Measurements from ENCODE around the gene CDC42BPG.
A peak's percentile ranks its signal among the peaks of the same experiment; 100 is the strongest.

CDC42BPG gene

DNA sequence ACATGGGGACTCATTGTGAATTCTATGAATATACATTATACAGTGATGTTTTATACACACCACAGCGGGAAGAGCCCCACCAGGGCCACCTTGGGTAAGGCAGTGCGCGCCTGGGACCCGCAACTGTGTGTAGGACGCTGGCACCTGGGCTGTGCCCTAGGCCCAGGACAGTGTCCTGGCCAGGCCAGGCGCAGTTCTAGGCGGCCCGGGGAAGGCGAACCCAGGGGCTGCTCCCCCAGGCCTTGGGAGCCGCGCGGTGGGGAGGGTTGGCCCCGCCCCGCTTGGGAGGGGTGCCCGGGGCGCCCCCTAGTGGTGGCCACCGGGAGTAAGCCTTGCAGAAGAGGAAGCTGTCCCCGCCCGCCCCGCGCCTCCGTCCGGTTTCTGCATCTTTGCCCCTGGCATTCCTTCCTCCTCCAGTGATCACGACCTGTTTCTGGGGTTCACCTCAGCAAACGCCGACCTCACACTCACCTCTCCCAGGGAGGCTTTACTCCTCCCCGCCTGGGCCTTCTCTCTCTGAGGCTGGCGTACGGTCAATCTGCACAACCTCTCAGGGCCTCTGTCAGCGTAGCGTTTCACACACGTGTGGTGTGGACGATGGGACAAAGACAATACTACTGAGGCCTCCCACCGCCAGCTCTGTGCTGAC lies 43.4 kb upstream of the CDC42BPG start:
- 26% methylated on average over 34 of the region's 34 CpGs for WGBS, 2 experiments
- H3K27ac ChIP-seq (ENCODE audit: insufficient read depth, low read depth, low read length, poor library complexity, severe bottlenecking), result no peak overlapping the region
- H3K4me3 ChIP-seq (ENCODE audit: insufficient read depth, low read depth, low read length), result no peak overlapping the region
- no peaks in the 10 kb centered on the region for H3K27me3 ChIP-seq (ENCODE audit: control insufficient read depth, insufficient read depth, low read length, poor library complexity, severe bottlenecking)
- H3K4me1 ChIP-seq (ENCODE audit: control insufficient read depth, insufficient read depth, low read length), result peaks cover 13% of the 10 kb centered on the region
- no peaks in the 10 kb centered on the region for H3K9me3 ChIP-seq (ENCODE audit: control insufficient read depth, low read length)
- no peaks in the 10 kb centered on the region for H3K36me3 ChIP-seq (ENCODE audit: control insufficient read depth, insufficient read depth, low read length)

DNA sequence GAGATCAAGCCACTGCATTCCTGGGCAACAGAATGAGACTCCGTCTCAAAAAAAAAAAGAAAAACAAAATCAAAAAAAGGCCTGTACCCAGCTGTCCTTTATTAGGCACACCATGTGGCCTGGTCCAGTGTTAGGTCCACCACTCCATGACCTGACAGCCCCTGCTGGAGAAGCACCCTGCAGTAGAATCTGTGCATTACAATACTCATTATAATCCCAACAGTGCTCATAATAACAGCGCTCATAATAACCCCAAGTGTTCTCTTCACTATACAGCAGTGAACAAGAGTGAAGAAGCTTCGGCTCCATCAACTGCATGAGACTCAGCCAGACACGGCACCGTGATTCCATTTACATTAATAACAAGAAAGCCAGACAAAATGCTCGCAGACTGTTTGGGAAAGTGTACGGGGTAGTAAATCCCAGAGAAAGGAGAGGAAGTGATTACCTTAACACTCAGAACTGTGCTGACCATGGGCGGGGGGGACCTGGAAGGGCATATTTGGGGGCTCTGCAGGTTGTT lies 42.8 kb upstream of the CDC42BPG start:
- Histone ChIP-seq H3K36me3 (ENCODE audit: control insufficient read depth, insufficient read depth, low read length) (no peaks in the 10 kb centered on the region), H3K27me3 (ENCODE audit: control insufficient read depth, insufficient read depth, low read length, poor library complexity, severe bottlenecking) (no peaks in the 10 kb centered on the region)
- WGBS, 2 experiments, result 85 to 88% methylated on average over 8 of the region's 8 CpGs

DNA sequence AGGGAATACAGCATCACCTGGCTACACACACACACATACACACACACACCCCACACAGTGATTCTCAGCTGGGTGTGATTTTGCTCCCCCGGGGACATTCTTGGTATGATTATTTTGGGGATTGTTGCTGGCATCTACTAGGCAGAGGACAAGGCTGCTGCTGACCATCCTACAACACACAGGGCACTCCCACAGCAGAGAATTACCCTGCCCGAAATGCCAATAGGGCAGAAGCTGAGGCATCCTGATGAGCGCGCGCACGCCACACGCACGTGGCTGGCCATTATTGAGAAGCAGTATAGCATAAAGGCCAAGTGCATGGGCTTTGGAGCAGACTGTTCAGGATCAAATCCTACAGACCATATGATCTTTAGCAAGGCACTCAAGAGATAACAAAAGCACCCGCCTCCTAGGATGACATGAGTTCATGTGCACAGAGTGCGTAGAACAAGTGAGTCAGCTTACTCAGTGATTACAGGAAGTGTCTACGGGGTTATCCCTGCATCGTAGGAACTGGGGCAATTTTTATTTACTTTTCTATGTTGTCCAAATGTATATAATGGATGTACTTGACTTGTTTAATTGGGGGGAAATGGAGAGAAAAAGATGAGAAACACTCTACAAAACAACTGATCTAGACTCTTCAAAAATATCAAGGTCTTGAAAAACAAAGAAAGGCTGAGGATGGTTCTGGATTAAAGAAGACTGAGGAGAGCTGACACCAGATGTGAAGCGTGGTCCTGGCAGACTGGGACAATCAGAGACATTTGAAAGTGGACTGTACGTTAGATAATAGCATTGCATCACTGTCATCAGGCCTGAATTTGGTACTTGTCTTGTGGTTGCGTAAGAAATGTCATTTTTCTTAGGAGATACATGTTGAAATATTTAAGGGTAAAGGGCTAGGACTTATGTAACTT lies 41.2 kb upstream of the CDC42BPG start:
- Histone ChIP-seq H3K4me1 (ENCODE audit: control insufficient read depth, insufficient read depth, low read length) (peaks cover 13% of the 10 kb centered on the region), H3K4me3 (ENCODE audit: insufficient read depth, low read depth, low read length) (no peak overlapping the region), H3K27ac (ENCODE audit: insufficient read depth, low read depth, low read length, poor library complexity, severe bottlenecking) (no peak overlapping the region), H3K9me3 (ENCODE audit: control insufficient read depth, low read length) (no peaks in the 10 kb centered on the region), H3K27me3 (ENCODE audit: control insufficient read depth, insufficient read depth, low read length, poor library complexity, severe bottlenecking) (no peaks in the 10 kb centered on the region), H3K36me3 (ENCODE audit: control insufficient read depth, insufficient read depth, low read length) (no peaks in the 10 kb centered on the region)
- 94% methylated on average over 14 to 15 of the region's 15 CpGs for WGBS, 2 experiments

More for the DNA sequence above, 42.8 kb upstream of the CDC42BPG start:
- no peak overlapping the region for H3K4me3 ChIP-seq (ENCODE audit: insufficient read depth, low read depth, low read length)
- H3K9me3 ChIP-seq (ENCODE audit: control insufficient read depth, low read length), result no peaks in the 10 kb centered on the region
- H3K27ac ChIP-seq (ENCODE audit: insufficient read depth, low read depth, low read length, poor library complexity, severe bottlenecking), result no peak overlapping the region
- H3K4me1 ChIP-seq (ENCODE audit: control insufficient read depth, insufficient read depth, low read length), result peaks cover 13% of the 10 kb centered on the region

DNA sequence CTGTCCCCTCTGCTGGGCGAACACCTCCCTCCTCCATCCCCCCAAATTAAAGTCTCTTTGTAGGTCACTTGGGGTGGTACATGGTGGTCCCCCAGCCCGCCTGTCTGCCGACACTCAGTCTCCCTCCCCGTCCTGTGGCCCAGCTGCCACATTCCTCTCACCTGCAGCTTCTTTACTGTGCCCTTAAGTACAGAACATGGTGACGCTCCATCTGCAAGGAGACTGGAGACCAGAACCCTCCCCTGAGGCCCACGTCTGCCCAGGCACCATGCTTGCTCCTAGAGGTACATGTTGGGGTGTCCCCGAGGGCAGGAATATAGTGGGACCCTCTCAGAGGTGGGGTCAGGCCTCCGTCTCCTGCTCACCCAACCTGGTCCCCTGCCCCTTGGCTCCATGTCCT lies 39.6 kb upstream of the CDC42BPG start:
- Histone ChIP-seq H3K4me3 (ENCODE audit: insufficient read depth, low read depth, low read length) (no peak overlapping the region), H3K4me1 (ENCODE audit: control insufficient read depth, insufficient read depth, low read length) (peaks cover 24% of the 10 kb centered on the region)
- 87% methylated on average over 8 of the region's 8 CpGs for WGBS, 2 experiments

DNA sequence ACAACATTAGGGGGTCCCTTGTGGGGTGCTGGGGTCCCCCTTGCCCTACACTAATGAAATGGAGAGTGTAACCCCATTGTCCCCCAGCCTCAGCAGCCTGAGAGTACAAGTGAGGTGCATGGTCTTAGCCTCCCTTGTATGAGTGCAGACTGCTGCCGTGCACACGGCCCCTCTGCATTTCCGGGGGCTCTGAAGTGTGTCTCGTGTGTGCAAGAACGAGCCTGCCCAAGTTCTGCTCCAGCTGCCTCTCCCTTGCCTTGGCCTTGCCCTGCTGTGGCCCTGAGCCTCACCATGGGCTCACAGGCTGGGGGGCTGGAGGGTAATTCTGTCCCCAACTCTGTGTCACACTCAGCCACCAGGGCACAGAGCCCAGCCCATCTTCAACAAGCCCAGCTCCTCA lies 39.1 kb upstream of the CDC42BPG start:
- Histone ChIP-seq H3K27me3 (ENCODE audit: control insufficient read depth, insufficient read depth, low read length, poor library complexity, severe bottlenecking) (no peaks in the 10 kb centered on the region), H3K4me3 (ENCODE audit: insufficient read depth, low read depth, low read length) (no peak overlapping the region), H3K9me3 (ENCODE audit: control insufficient read depth, low read length) (no peaks in the 10 kb centered on the region), H3K27ac (ENCODE audit: insufficient read depth, low read depth, low read length, poor library complexity, severe bottlenecking) (no peak overlapping the region), H3K36me3 (ENCODE audit: control insufficient read depth, insufficient read depth, low read length) (no peaks in the 10 kb centered on the region), H3K4me1 (ENCODE audit: control insufficient read depth, insufficient read depth, low read length) (peaks cover 19% of the 10 kb centered on the region)
- WGBS, 2 experiments, result 94 to 95% methylated on average over 5 of the region's 5 CpGs

More for the DNA sequence above, 39.6 kb upstream of the CDC42BPG start:
- H3K27ac ChIP-seq (ENCODE audit: insufficient read depth, low read depth, low read length, poor library complexity, severe bottlenecking), result no peak overlapping the region
- H3K9me3 ChIP-seq (ENCODE audit: control insufficient read depth, low read length), result no peaks in the 10 kb centered on the region
- H3K27me3 ChIP-seq (ENCODE audit: control insufficient read depth, insufficient read depth, low read length, poor library complexity, severe bottlenecking), result no peaks in the 10 kb centered on the region
- H3K36me3 ChIP-seq (ENCODE audit: control insufficient read depth, insufficient read depth, low read length), result no peaks in the 10 kb centered on the region

DNA sequence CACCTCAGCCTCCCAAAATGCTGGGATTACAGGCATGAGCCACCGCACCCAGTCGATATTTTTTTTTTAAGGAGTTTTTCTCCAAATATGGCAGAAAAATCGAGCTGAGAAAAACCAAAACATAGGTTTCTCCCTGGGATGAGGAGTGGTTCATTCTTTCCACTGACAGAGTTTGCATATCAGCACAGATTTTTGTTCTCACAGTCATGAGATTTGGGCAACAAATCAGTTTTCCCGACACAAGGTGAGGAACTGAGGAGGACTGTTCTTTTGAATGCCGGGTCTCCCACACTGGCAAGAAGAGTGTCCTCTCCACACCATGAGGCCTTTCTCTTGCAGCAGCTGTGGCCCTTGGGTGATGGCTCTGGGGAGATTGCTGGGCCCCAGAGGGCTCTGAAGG lies 37.8 kb upstream of the CDC42BPG start:
- H3K4me1 ChIP-seq (ENCODE audit: control insufficient read depth, insufficient read depth, low read length), result peaks cover 15% of the 10 kb centered on the region
- H3K27me3 ChIP-seq (ENCODE audit: control insufficient read depth, insufficient read depth, low read length, poor library complexity, severe bottlenecking), result no peaks in the 10 kb centered on the region
- 80 to 93% methylated on average over 5 of the region's 5 CpGs for WGBS, 2 experiments
- H3K36me3 ChIP-seq (ENCODE audit: control insufficient read depth, insufficient read depth, low read length), result no peaks in the 10 kb centered on the region
- no peak overlapping the region for H3K27ac ChIP-seq (ENCODE audit: insufficient read depth, low read depth, low read length, poor library complexity, severe bottlenecking)
- no peak overlapping the region for H3K4me3 ChIP-seq (ENCODE audit: insufficient read depth, low read depth, low read length)
- H3K9me3 ChIP-seq (ENCODE audit: control insufficient read depth, low read length), result no peaks in the 10 kb centered on the region

DNA sequence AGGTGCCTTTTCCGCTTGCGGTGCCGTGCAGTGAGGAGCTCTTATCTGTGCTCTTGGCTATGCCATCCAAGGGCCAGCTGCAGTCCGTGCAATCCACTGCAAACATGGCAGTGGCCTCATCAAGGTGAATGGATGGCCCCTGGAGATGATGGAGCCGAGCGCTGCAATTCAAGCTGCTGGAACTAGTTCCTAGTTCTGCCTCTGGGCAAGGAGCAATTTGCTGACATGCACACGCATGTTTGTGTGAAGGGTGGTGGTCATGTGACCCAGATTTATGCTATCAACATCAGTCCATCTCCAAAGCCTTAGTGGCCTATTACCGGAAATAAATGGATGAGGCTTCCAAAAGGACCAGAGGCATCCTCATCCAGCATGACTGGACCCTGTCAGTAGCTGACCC lies 37.0 kb upstream of the CDC42BPG start:
- Histone ChIP-seq H3K27ac (ENCODE audit: insufficient read depth, low read depth, low read length, poor library complexity, severe bottlenecking) (no peak overlapping the region), H3K9me3 (ENCODE audit: control insufficient read depth, low read length) (no peaks in the 10 kb centered on the region), H3K4me1 (ENCODE audit: control insufficient read depth, insufficient read depth, low read length) (peaks cover 23% of the 10 kb centered on the region), H3K27me3 (ENCODE audit: control insufficient read depth, insufficient read depth, low read length, poor library complexity, severe bottlenecking) (no peaks in the 10 kb centered on the region), H3K4me3 (ENCODE audit: insufficient read depth, low read depth, low read length) (no peak overlapping the region), H3K36me3 (ENCODE audit: control insufficient read depth, insufficient read depth, low read length) (no peaks in the 10 kb centered on the region)
- 91 to 97% methylated on average over 8 of the region's 8 CpGs for WGBS, 2 experiments

DNA sequence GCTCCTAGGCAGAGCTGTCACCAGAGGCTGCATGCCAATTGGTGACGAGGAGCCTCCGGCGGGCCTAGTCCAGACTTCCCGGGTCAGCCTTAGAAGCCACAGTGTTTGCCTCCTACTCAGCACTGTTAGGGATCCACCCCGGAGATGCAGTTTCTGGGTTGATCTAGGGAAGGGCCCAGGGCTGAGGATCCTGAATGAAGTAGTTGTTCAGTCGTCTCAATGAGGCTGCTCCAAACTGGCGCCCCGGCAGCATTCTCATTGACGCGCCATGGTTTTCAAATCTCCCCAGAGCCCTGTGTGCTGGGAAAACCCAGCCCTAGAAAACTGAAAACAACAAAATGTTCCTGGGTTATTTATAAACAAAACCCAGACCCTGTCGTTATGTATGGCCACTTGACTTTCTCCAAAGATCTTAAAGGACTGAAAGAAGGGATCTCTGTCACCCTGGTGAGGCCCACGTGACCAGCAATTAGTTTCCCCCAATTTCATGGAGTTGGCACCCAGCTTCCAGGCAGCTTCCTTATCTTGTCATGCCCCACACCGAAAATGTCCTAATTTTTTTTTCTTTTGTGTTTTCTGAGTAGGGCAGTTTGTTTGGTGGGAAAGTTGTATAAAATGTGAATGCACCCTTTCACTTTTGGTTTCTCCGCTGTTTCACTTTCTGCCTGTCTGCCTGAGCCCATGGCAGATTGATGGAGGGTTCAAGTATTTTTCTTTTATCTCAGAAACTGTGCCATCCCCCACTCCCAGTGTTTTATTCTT lies 36.0 kb upstream of the CDC42BPG start:
- no peak overlapping the region for H3K4me3 ChIP-seq (ENCODE audit: insufficient read depth, low read depth, low read length)
- no peaks in the 10 kb centered on the region for H3K36me3 ChIP-seq (ENCODE audit: control insufficient read depth, insufficient read depth, low read length)
- H3K27me3 ChIP-seq (ENCODE audit: control insufficient read depth, insufficient read depth, low read length, poor library complexity, severe bottlenecking), result no peaks in the 10 kb centered on the region
- no peak overlapping the region for H3K27ac ChIP-seq (ENCODE audit: insufficient read depth, low read depth, low read length, poor library complexity, severe bottlenecking)
- H3K4me1 ChIP-seq (ENCODE audit: control insufficient read depth, insufficient read depth, low read length), result peaks cover 24% of the 10 kb centered on the region
- WGBS, 2 experiments, result 92% methylated on average over 14 of the region's 14 CpGs
- H3K9me3 ChIP-seq (ENCODE audit: control insufficient read depth, low read length), result no peaks in the 10 kb centered on the region

DNA sequence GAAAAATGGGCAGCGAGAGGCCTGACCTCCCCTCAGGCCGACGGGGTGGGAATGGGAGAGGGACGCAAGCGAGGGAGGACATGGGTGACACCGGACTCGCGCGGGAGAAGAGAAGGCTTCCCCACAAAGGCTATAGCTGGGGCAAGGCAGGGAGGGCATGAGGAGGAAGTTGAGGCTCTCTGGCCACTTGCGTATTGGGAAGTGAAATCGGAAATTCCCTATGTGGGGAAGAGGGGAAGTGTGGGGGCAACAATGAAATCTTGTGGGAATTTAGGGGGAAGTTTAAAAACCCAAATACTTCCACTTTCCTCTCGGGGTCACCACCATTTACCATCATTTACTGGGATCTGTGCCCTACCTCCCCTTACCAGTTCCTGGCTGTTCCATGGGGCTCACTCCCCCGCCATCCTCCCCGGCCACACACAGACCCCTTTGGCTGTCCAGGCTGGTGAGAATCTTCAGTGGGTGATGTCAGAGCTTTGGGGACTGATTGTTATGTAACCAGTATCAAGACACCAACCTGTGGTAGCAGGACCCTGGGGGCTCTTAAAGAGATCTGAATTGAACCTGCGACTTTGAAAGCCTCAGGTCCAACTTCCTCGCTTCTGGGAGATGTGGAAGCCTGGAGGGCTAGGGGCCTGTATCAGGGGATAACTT lies 34.9 kb upstream of the CDC42BPG start:
- Histone ChIP-seq H3K9me3 (ENCODE audit: control insufficient read depth, low read length) (no peaks in the 10 kb centered on the region), H3K27ac (ENCODE audit: insufficient read depth, low read depth, low read length, poor library complexity, severe bottlenecking) (peak overlapping the region; percentile 80), H3K27me3 (ENCODE audit: control insufficient read depth, insufficient read depth, low read length, poor library complexity, severe bottlenecking) (no peaks in the 10 kb centered on the region), H3K4me3 (ENCODE audit: insufficient read depth, low read depth, low read length) (peak overlapping the region; percentile 97), H3K36me3 (ENCODE audit: control insufficient read depth, insufficient read depth, low read length) (no peaks in the 10 kb centered on the region), H3K4me1 (ENCODE audit: control insufficient read depth, insufficient read depth, low read length) (peaks cover 26% of the 10 kb centered on the region)
- 24 to 25% methylated on average over 16 of the region's 16 CpGs for WGBS, 2 experiments

Data from ectodermal cell (in vitro differentiated cells).